Measurements from ENCODE around the gene MEGF6.

Gene MEGF6

DNA sequence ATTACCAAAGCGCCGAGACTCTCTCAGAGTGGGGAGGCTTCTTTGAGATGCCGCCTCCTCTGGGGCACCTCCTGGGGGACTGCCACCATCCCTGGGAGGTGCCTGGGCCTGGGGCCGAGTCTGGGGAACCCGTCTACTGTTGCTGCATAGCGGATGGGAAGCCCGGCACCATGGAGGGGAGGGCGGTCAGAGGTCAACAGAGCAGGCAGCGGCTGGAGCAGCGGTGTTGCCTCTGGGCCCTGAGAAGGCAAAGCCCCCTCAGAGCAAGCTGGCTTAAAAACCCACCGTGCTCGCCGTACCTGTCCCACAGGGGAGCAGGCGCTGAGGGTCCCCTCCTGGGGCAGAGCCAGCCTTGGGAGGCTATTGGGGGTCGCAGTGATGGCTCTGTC lies 94.8 kb downstream of the MEGF6 start:
- no peak overlapping the region for H3K4me2 ChIP-seq (ENCODE audit: low read length)
- H3K27me3 ChIP-seq (ENCODE audit: low read depth, low read length): no peaks in the 10 kb centered on the region
- no peak overlapping the region for H2AFZ ChIP-seq (ENCODE audit: low read depth, low read length)
- H3K4me3 ChIP-seq (ENCODE audit: low read length): no peak overlapping the region
- H3K79me2 ChIP-seq (ENCODE audit: low read length): no peaks in the 10 kb centered on the region
- H3K9me3 ChIP-seq (ENCODE audit: insufficient read depth, low read length): no peaks in the 10 kb centered on the region
- no peaks in the 10 kb centered on the region for H3K36me3 ChIP-seq (replicated peaks; ENCODE audit: low read depth, low read length)
- no peaks in the 10 kb centered on the region for H4K20me1 ChIP-seq (ENCODE audit: insufficient read depth, low read length)
- H3K27ac ChIP-seq (ENCODE audit: low read length): no peak overlapping the region
- H3K9ac ChIP-seq (ENCODE audit: low read length): no peak overlapping the region
- TF ChIP-seq, protein P1, sequence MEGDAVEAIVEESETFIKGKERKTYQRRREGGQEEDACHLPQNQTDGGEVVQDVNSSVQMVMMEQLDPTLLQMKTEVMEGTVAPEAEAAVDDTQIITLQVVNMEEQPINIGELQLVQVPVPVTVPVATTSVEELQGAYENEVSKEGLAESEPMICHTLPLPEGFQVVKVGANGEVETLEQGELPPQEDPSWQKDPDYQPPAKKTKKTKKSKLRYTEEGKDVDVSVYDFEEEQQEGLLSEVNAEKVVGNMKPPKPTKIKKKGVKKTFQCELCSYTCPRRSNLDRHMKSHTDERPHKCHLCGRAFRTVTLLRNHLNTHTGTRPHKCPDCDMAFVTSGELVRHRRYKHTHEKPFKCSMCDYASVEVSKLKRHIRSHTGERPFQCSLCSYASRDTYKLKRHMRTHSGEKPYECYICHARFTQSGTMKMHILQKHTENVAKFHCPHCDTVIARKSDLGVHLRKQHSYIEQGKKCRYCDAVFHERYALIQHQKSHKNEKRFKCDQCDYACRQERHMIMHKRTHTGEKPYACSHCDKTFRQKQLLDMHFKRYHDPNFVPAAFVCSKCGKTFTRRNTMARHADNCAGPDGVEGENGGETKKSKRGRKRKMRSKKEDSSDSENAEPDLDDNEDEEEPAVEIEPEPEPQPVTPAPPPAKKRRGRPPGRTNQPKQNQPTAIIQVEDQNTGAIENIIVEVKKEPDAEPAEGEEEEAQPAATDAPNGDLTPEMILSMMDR (IDR thresholded peaks at IDR 0.05; ENCODE audit: low read depth, low read length): no peak
- TF ChIP-seq EZH2phosphoT487 (IDR thresholded peaks at IDR 0.05; ENCODE audit: low read depth): no peak
- no peaks in the 10 kb centered on the region for H3K4me1 ChIP-seq (ENCODE audit: low read length)

DNA sequence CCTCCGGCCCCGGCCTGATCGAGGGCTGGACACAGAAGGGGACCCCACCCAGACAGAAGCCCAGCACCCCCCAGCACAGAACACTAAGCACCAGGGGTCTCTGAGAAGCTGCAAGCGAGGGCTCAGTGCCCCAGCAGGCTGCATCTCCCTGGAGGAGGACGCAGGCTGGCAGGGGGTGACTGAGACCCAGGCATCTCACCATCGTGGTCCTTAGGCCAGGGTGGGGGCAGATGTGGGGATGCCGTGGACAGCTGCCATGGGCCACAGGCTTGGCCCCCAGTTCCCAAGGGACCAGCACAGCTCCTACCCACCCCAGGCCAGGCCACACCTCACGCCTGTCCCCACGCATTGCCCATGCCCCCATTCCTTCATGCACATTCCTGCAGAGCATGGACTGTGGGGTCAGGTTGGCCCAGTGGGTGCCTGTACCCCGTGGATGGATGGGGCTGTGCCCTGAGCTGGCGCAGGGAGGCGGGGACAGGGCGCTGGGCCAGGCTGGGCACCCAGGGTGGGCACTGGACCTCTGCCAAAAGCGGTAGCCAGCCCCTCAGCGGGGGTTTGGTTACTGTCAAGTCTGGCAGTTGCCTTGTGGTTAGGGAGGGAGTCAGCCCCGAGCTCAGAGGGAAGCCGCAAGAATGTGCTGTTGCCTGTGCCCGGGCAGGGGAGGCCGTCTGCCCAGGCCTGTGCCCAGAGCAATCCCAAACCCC lies 95.4 kb downstream of the MEGF6 start:
- H3K4me2 ChIP-seq (ENCODE audit: low read length): no peak overlapping the region
- no peak for TF ChIP-seq EZH2phosphoT487 (IDR thresholded peaks at IDR 0.05; ENCODE audit: low read depth)
- TF ChIP-seq, protein P1 (IDR thresholded peaks at IDR 0.05; ENCODE audit: low read depth, low read length): no peak
- no peaks in the 10 kb centered on the region for H4K20me1 ChIP-seq (ENCODE audit: insufficient read depth, low read length)

DNA sequence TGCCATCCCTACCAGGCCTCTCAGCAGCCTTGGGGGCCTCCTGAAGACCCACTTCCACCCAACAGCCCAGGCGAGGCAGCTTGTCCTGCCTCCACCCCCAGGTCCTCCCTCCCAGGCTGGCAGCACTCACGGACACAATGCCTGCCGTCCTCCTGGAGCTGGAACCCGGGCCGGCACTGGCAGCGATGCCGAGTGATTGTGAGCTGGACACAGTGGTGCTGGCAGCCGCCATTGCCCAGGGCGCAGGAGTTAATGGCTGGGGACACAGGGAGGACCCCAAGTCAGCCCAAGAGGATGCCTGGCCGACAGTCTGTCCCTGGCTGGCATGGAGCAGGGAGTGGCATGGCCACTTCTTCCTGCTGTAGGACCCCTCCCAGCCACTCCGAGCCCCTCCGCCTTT lies 96.0 kb downstream of the MEGF6 start:
- no peak overlapping the region for H3K27ac ChIP-seq (ENCODE audit: low read length)
- no peak overlapping the region for H3K4me2 ChIP-seq (ENCODE audit: low read length)
- H3K9ac ChIP-seq (ENCODE audit: low read length): no peak overlapping the region
- no peaks in the 10 kb centered on the region for H4K20me1 ChIP-seq (ENCODE audit: insufficient read depth, low read length)
- no peaks in the 10 kb centered on the region for H3K79me2 ChIP-seq (ENCODE audit: low read length)
- no peaks in the 10 kb centered on the region for H3K36me3 ChIP-seq (replicated peaks; ENCODE audit: low read depth, low read length)
- H3K9me3 ChIP-seq (ENCODE audit: insufficient read depth, low read length): no peaks in the 10 kb centered on the region
- no peak overlapping the region for H3K4me3 ChIP-seq (ENCODE audit: low read length)
- no peaks in the 10 kb centered on the region for H3K4me1 ChIP-seq (ENCODE audit: low read length)
- TF ChIP-seq, protein P1 (IDR thresholded peaks at IDR 0.05; ENCODE audit: low read depth, low read length): no peak
- TF ChIP-seq EZH2phosphoT487 (IDR thresholded peaks at IDR 0.05; ENCODE audit: low read depth): no peak
- no peaks in the 10 kb centered on the region for H3K27me3 ChIP-seq (ENCODE audit: low read depth, low read length)
- H2AFZ ChIP-seq (ENCODE audit: low read depth, low read length): no peak overlapping the region

More for the DNA sequence above, 95.4 kb downstream of the MEGF6 start:
- H3K27ac ChIP-seq (ENCODE audit: low read length): no peak overlapping the region
- H3K4me1 ChIP-seq (ENCODE audit: low read length): no peaks in the 10 kb centered on the region
- no peaks in the 10 kb centered on the region for H3K79me2 ChIP-seq (ENCODE audit: low read length)
- H3K9ac ChIP-seq (ENCODE audit: low read length): no peak overlapping the region
- H2AFZ ChIP-seq (ENCODE audit: low read depth, low read length): no peak overlapping the region
- H3K36me3 ChIP-seq (replicated peaks; ENCODE audit: low read depth, low read length): no peaks in the 10 kb centered on the region
- no peak overlapping the region for H3K4me3 ChIP-seq (ENCODE audit: low read length)
- no peaks in the 10 kb centered on the region for H3K27me3 ChIP-seq (ENCODE audit: low read depth, low read length)
- H3K9me3 ChIP-seq (ENCODE audit: insufficient read depth, low read length): no peaks in the 10 kb centered on the region

DNA sequence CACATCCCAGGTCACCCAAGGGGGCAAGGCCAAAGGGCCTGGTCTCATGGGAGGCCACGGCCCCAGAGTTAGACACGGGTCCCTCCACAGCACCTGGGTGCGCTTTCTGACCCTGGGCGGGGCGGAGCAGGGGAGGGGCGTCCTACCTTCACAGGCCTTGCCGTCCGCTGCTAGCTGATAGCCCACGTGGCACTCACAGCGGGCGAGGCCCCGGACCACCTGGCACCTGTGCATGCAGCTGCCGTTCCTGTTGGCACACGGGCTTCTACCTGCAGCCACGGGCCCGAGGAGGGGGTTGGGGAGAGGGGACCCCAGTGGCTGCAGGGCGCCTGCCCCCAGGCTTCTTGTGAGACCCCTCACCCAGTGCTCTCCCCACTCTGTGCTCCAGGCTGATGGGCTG lies 96.9 kb downstream of the MEGF6 start:
- Histone ChIP-seq H3K36me3 (replicated peaks; ENCODE audit: low read depth, low read length) (no peaks in the 10 kb centered on the region), H3K27me3 (ENCODE audit: low read depth, low read length) (no peaks in the 10 kb centered on the region), H3K4me2 (ENCODE audit: low read length) (no peak overlapping the region), H3K4me3 (ENCODE audit: low read length) (no peak overlapping the region), H4K20me1 (ENCODE audit: insufficient read depth, low read length) (no peaks in the 10 kb centered on the region), H3K9ac (ENCODE audit: low read length) (no peak overlapping the region), H3K27ac (ENCODE audit: low read length) (no peak overlapping the region), H3K4me1 (ENCODE audit: low read length) (no peaks in the 10 kb centered on the region), H3K9me3 (ENCODE audit: insufficient read depth, low read length) (no peaks in the 10 kb centered on the region), H3K79me2 (ENCODE audit: low read length) (no peaks in the 10 kb centered on the region), H2AFZ (ENCODE audit: low read depth, low read length) (no peak overlapping the region)
- TF ChIP-seq, protein P1 (IDR thresholded peaks at IDR 0.05; ENCODE audit: low read depth, low read length): no peak
- TF ChIP-seq EZH2phosphoT487 (IDR thresholded peaks at IDR 0.05; ENCODE audit: low read depth): no peak

Data from OCI-LY3 (cell line).